GM12878 (cell line): ENCODE measurements around the gene PHEX. TPM values are rescaled to one million over a fixed set of nuclear protein-coding genes. Genes with fewer than 3 reads are reported as not detected.

Experiments
- ATAC-seq: fragments of 200-7000 bp; cut with Tn5 transposase; 3 replicates; pipeline ENCODE4 v1.9.1; 2020; ENCODE audit warnings: mild to moderate bottlenecking, moderate library complexity
- BruUV-seq: library from RNA; stranded (reverse); fragments of 400-500 nt; replicated peaks from 2 replicates; lab custom pipeline; 2021; lab: Mats Ljungman, UMichigan
- CTCF ChIA-PET: fragments of 300-600 bp; sonication (Branson Sonifier 250); formaldehyde crosslinking; extraction: SDS; loops from one replicate; lab custom pipeline; 2021; ENCODE audit warnings: inconsistent platforms; lab: Yijun Ruan, JAX
- POLR2A ChIA-PET: fragments of 350-600 bp; formaldehyde crosslinking; extraction: SDS; loops from one replicate; lab custom pipeline; 2021; ENCODE audit warnings: inconsistent platforms; lab: Charles Lee
- RAD21 ChIA-PET: fragments of 300-600 bp; sonication (Branson Sonifier 250); formaldehyde crosslinking; loops from one replicate; lab custom pipeline; 2023; ENCODE audit warnings: antibody characterized with exemption; ENCODE audit not compliant: unreplicated experiment; lab: Charles Lee
- SMC1A ChIA-PET: fragments of 300-600 bp; sonication (Branson Sonifier 250); formaldehyde crosslinking; loops from one replicate; lab custom pipeline; 2023; ENCODE audit not compliant: unreplicated experiment, uncharacterized antibody; lab: Charles Lee
- DNase-seq: peaks from one replicate; pipeline ENCODE4 v3.0.0-alpha.2; 2011; ENCODE audit warnings: low read depth, low spot score
- FAIRE-seq: peaks from 3 replicates; lab custom pipeline; 2011; peaks lifted over from hg19 to GRCh38; lab: Jason Lieb, UNC
- H2AFZ ChIP-seq: 2 replicates; pipeline ENCODE4 v1.6.0; 2011; ENCODE audit warnings: low read depth, low read length, control low read depth; ENCODE audit not compliant: control insufficient read depth
- H3K27ac ChIP-seq: 2 replicates; pipeline ENCODE4 v1.5.1; 2011; ENCODE audit warnings: control low read depth; ENCODE audit not compliant: control insufficient read depth, insufficient read depth
- H3K27me3 ChIP-seq, 2 experiments: replicated peaks in 1 of 2; 2 replicates each; pipeline versions ENCODE4 v1.6.0 to v1.6.1; 2011; ENCODE audit warnings: low read length in 1 of 2; ENCODE audit not compliant: control insufficient read depth in 2 of 2, insufficient read depth in 2 of 2
- H3K36me3 ChIP-seq, 2 experiments: 2 replicates each; pipeline ENCODE4 v1.5.1; 2011; ENCODE audit warnings: low read length in 1 of 2; ENCODE audit not compliant: control insufficient read depth in 2 of 2, insufficient read depth in 2 of 2
- H3K4me1 ChIP-seq: 2 replicates; pipeline ENCODE4 v1.6.1; 2011; ENCODE audit warnings: mild to moderate bottlenecking, low read length, moderate library complexity, mixed read lengths; ENCODE audit not compliant: control insufficient read depth, insufficient read depth
- H3K4me2 ChIP-seq: 2 replicates; pipeline ENCODE4 v1.6.0; 2011; ENCODE audit warnings: control low read depth; ENCODE audit not compliant: control insufficient read depth, insufficient read depth
- H3K4me3 ChIP-seq: fragments of 200-600 bp; sonication (generic); 2 replicates; pipeline ENCODE4 v1.5.1; 2016
- H3K79me2 ChIP-seq: 2 replicates; pipeline ENCODE4 v1.6.0; 2011; ENCODE audit warnings: low read length; ENCODE audit not compliant: control insufficient read depth, insufficient read depth
- H3K9ac ChIP-seq: 2 replicates; pipeline ENCODE4 v1.8.0; 2011; ENCODE audit warnings: low read length, control low read depth, mixed read lengths; ENCODE audit not compliant: control insufficient read depth, insufficient read depth
- H3K9me3 ChIP-seq: replicated peaks from 3 replicates; pipeline ENCODE4 v1.5.1; 2011; ENCODE audit warnings: mild to moderate bottlenecking, low read length; ENCODE audit not compliant: control insufficient read depth, insufficient read depth
- H4K20me1 ChIP-seq: 2 replicates; pipeline ENCODE4 v1.6.0; 2011; ENCODE audit not compliant: control insufficient read depth, insufficient read depth
- CHD1 ChIP-seq: IDR thresholded peaks from 2 replicates; pipeline ENCODE4 v1.6.1; 2012; ENCODE audit warnings: low read depth, low read length, improper control_type of control experiment
- CHD2 ChIP-seq: IDR thresholded peaks from 2 replicates; pipeline ENCODE4 v1.6.1; 2011; ENCODE audit warnings: low read depth, low read length, improper control_type of control experiment, borderline replicate concordance
- CREB1 ChIP-seq: IDR thresholded peaks from 2 replicates; pipeline ENCODE4 v1.6.1; 2012; ENCODE audit warnings: low read depth, mild to moderate bottlenecking, inconsistent platforms
- EGR1 ChIP-seq, 2 experiments: IDR thresholded peaks; 1 replicate in 1 of 2; 2 replicates in 1 of 2; pipeline ENCODE4 v1.6.1; 2011 to 2012; ENCODE audit warnings: low read depth in 2 of 2, low read length in 2 of 2, borderline replicate concordance in 1 of 2, mild to moderate bottlenecking in 1 of 2, moderate library complexity in 1 of 2
- HDAC6 ChIP-seq: fragments of 200-600 bp; sonication (generic); IDR thresholded peaks from one replicate; pipeline ENCODE4 v1.8.0; 2017; ENCODE audit warnings: antibody characterized with exemption; ENCODE audit not compliant: unreplicated experiment
- IRF4 ChIP-seq: IDR thresholded peaks from 2 replicates; pipeline ENCODE4 v1.6.1; 2011; ENCODE audit warnings: low read depth, low read length
- JUNB ChIP-seq: IDR thresholded peaks from 2 replicates; pipeline ENCODE4 v1.6.1; 2016; ENCODE audit warnings: antibody characterized with exemption, mild to moderate bottlenecking
- NRF1 ChIP-seq: conservative IDR thresholded peaks from 2 replicates; pipeline ENCODE4 v1.6.1; 2011; ENCODE audit warnings: mild to moderate bottlenecking, low read depth, low read length, improper control_type of control experiment
- RELA ChIP-seq: fragments of 450-650 bp; IDR thresholded peaks from 2 replicates; pipeline ENCODE4 v1.8.0; 2014; ENCODE audit warnings: borderline replicate concordance; ENCODE audit not compliant: partially characterized antibody
- SPI1 ChIP-seq: IDR thresholded peaks from 2 replicates; pipeline ENCODE4 v1.6.1; 2011; ENCODE audit warnings: low read depth, mild to moderate bottlenecking, low read length, moderate library complexity, borderline replicate concordance; ENCODE audit not compliant: insufficient read depth
- YBX1 ChIP-seq: fragments of 450-650 bp; IDR thresholded peaks from 2 replicates; pipeline ENCODE4 v1.6.1; 2016; ENCODE audit warnings: antibody characterized with exemption
- ZNF24 ChIP-seq: fragments of 450-650 bp; IDR thresholded peaks from 2 replicates; pipeline ENCODE4 v1.6.1; 2017; ENCODE audit warnings: antibody characterized with exemption, mild to moderate bottlenecking
- WGBS: methylation state at CpG from one replicate; pipeline ENCODE4 v1.1.6; 2016; ENCODE audit warnings: low lambda C conversion rate; ENCODE audit not compliant: insufficient replicate concordance, insufficient coverage; ENCODE audit errors: missing lambda C conversion rate; 5-methylcytosine and 5-hydroxymethylcytosine counted together
- in situ Hi-C: fragments of 300-500 bp; cut with MboI; formaldehyde crosslinking; loops from 9 replicates; pipeline ENCODE4 v1.14.3; 2018; ENCODE audit warnings: mixed read lengths
- intact Hi-C: fragments of 100-400 bp; cut with micrococcal nuclease; formaldehyde crosslinking; loops from one replicate; pipeline ENCODE4 v1.14.2; 2022; ENCODE audit not compliant: unreplicated experiment
- polyA plus RNA-seq, 11 experiments: library from polyadenylated mRNA; depleted of rRNA in 4 of 11; unstranded in 6 of 11; stranded (reverse) in 5 of 11; fragments of >200 nt; fragmentation: Nextera tagmentation in 4 of 11; fragmentation: Illumina TruSeq in 1 of 11; extraction: Ambion mirVana in 4 of 11; extraction: Trizol in 1 of 11; gene quantifications; 1 replicate in 1 of 11; 2 replicates in 10 of 11; pipeline versions ENCODE4 v1.2.1 to v1.2.3, GENCODE V29; 2011 to 2016; ENCODE audit warnings: inconsistent platforms in 2 of 11, missing spikeins in 2 of 11, low read depth in 1 of 11
- total RNA-seq, 4 experiments: library from RNA; depleted of rRNA in 3 of 4; stranded (reverse); fragments of >200 nt in 3 of 4; fragmentation: Illumina TruSeq in 1 of 4; extraction: Trizol in 1 of 4; gene quantifications; 2 replicates each; pipeline versions ENCODE4 v1.2.1 to v1.2.3, GENCODE V29; 2013 to 2021
- TF ChIP-seq, protein P1 (sequence below), 3 experiments: IDR thresholded peaks in 2 of 3; conservative IDR thresholded peaks in 1 of 3; 2 replicates each; pipeline ENCODE4 v1.5.1; 2011; ENCODE audit warnings: low read depth in 3 of 3, low read length in 3 of 3, mild to moderate bottlenecking in 3 of 3, control low read depth in 2 of 3, moderate library complexity in 2 of 3, inconsistent platforms in 1 of 3, mixed read lengths in 1 of 3; ENCODE audit not compliant: control insufficient read depth in 2 of 3, insufficient read depth in 1 of 3; ENCODE audit errors: extremely low read depth in 1 of 3
- TF ChIP-seq, protein P2 (sequence below): IDR thresholded peaks from 2 replicates; pipeline ENCODE4 v1.6.1; 2012; ENCODE audit warnings: low read length, inconsistent platforms
- TF ChIP-seq, protein P3 (sequence below): IDR thresholded peaks from 2 replicates; pipeline ENCODE4 v1.6.1; 2011; ENCODE audit warnings: mild to moderate bottlenecking, low read depth, low read length, moderate library complexity; ENCODE audit not compliant: insufficient replicate concordance
- TF ChIP-seq, protein P4 (sequence below): IDR thresholded peaks from 2 replicates; pipeline ENCODE4 v1.6.1; 2011; ENCODE audit warnings: low read depth, low read length, improper control_type of control experiment, borderline replicate concordance

Gene PHEX
- total and polyA plus RNA-seq, 10 of the 15 experiments (the other 5 are each of a cell fraction or from before 2014, with no cell fraction given): 0.12 to 97.2 (median 0.55) TPM

DNA sequence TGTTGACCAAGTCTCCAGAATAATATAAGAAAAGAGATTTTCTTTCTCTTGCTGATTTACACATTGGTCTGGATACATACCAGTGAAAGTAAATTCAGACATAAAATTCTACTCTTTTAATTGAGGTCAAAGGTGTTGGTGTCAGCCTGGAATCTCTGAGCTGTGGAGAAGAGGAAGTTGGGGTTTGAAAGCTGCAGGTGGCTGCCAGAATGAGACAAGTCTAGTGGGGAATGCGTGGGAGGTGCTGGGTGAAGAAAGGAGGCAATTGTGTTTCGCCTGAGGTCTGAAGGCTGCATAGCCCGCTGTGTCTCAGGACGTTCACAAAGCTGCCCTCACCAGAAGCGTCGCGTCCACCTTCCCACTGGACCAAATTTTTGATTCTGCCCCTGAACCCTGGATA lies 31.2 kb downstream of the PHEX start:
- no TSS peak for BruUV-seq
- in situ Hi-C loops: no loop called here
- peak; percentile 74 for ATAC-seq
- TF ChIP-seq HDAC6 (no peak), CHD1 (no peak), EGR1 (IDR thresholded peaks at IDR 0.05; ENCODE audit: borderline replicate concordance in 1 of 2, low read depth in 2 of 2, low read length in 2 of 2) (peak; percentile 43 to 97), CHD2 (no peak), SPI1 (peak; percentile 80), JUNB (peak; percentile 13; the same call in 1 of the 2 replicates), ZNF24 (0 out of 2 replicates have a peak, but pooled peaks have one; percentile 35), NRF1 (no peak), YBX1 (no peak), RELA (no peak), IRF4 (peak; percentile 61; the same call in 1 of the 2 replicates), CREB1 (0 out of 2 replicates have a peak, but pooled peaks have one; percentile 19)
- TF ChIP-seq, protein P1, sequence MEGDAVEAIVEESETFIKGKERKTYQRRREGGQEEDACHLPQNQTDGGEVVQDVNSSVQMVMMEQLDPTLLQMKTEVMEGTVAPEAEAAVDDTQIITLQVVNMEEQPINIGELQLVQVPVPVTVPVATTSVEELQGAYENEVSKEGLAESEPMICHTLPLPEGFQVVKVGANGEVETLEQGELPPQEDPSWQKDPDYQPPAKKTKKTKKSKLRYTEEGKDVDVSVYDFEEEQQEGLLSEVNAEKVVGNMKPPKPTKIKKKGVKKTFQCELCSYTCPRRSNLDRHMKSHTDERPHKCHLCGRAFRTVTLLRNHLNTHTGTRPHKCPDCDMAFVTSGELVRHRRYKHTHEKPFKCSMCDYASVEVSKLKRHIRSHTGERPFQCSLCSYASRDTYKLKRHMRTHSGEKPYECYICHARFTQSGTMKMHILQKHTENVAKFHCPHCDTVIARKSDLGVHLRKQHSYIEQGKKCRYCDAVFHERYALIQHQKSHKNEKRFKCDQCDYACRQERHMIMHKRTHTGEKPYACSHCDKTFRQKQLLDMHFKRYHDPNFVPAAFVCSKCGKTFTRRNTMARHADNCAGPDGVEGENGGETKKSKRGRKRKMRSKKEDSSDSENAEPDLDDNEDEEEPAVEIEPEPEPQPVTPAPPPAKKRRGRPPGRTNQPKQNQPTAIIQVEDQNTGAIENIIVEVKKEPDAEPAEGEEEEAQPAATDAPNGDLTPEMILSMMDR (IDR thresholded peaks at IDR 0.05 in 2 of 3, conservative IDR thresholded peaks at IDR 0.05 in 1 of 3; ENCODE audit: control insufficient read depth in 2 of 3, extremely low read depth in 1 of 3, insufficient read depth in 1 of 3, low read depth in 3 of 3, low read length in 3 of 3): no peak
- TF ChIP-seq, protein P2, sequence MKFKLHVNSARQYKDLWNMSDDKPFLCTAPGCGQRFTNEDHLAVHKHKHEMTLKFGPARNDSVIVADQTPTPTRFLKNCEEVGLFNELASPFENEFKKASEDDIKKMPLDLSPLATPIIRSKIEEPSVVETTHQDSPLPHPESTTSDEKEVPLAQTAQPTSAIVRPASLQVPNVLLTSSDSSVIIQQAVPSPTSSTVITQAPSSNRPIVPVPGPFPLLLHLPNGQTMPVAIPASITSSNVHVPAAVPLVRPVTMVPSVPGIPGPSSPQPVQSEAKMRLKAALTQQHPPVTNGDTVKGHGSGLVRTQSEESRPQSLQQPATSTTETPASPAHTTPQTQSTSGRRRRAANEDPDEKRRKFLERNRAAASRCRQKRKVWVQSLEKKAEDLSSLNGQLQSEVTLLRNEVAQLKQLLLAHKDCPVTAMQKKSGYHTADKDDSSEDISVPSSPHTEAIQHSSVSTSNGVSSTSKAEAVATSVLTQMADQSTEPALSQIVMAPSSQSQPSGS: peak; percentile 51
- TF ChIP-seq, protein P3, sequence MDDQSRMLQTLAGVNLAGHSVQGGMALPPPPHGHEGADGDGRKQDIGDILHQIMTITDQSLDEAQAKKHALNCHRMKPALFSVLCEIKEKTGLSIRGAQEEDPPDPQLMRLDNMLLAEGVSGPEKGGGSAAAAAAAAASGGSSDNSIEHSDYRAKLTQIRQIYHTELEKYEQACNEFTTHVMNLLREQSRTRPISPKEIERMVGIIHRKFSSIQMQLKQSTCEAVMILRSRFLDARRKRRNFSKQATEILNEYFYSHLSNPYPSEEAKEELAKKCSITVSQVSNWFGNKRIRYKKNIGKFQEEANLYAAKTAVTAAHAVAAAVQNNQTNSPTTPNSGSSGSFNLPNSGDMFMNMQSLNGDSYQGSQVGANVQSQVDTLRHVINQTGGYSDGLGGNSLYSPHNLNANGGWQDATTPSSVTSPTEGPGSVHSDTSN: no peak
- TF ChIP-seq, protein P4, sequence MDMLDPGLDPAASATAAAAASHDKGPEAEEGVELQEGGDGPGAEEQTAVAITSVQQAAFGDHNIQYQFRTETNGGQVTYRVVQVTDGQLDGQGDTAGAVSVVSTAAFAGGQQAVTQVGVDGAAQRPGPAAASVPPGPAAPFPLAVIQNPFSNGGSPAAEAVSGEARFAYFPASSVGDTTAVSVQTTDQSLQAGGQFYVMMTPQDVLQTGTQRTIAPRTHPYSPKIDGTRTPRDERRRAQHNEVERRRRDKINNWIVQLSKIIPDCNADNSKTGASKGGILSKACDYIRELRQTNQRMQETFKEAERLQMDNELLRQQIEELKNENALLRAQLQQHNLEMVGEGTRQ: no peak

More for the DNA sequence above, 31.2 kb downstream of the PHEX start:
- peaks cover 20% of the 10 kb centered on the region for H3K4me1 ChIP-seq
- ChIA-PET RAD21 (interaction anchor here (0.8 to 8.6 kb wide), 20 partner anchors 9 to 78 kb away, joined by 3 to 82 read pairs (median 4); no protein-coding TSS in a partner anchor), SMC1A (interaction anchor here (1.0 to 11.8 kb wide), 15 partner anchors 8 to 74 kb away, joined by 3 to 168 read pairs (median 5); no protein-coding TSS in a partner anchor), POLR2A (interaction anchor here (0.6 to 1.7 kb wide), 11 partner anchors 9 to 74 kb away, joined by 3 to 7 read pairs (median 3); no protein-coding TSS in a partner anchor), CTCF (interaction anchor here (1.0 to 2.4 kb wide), 9 partner anchors 8 to 78 kb away, joined by 3 to 18 read pairs (median 4); no protein-coding TSS in a partner anchor)
- no peak overlapping the region for H3K9ac ChIP-seq
- intact Hi-C loops: loop anchor here (2.0 kb wide), 2 partner anchors 74 to 122 kb away; partner anchors contain the start of gene SMS
- FAIRE-seq (no peak), DNase-seq (peak; percentile 64)
- H3K79me2 ChIP-seq: no peaks in the 10 kb centered on the region
- H3K27ac ChIP-seq: peak overlapping the region; percentile 74
- WGBS: 1% methylated on average over 7 of the region's 7 CpGs
- H3K4me2 ChIP-seq: peak overlapping the region; percentile 72
- H3K9me3 ChIP-seq: no peaks in the 10 kb centered on the region; the same call in 1 of the 3 replicates
- H3K36me3 ChIP-seq: no peaks in the 10 kb centered on the region
- no peaks in the 10 kb centered on the region for H3K27me3 ChIP-seq
- H2AFZ ChIP-seq: no peak overlapping the region
- no peak overlapping the region for H3K4me3 ChIP-seq
- H4K20me1 ChIP-seq: no peaks in the 10 kb centered on the region
